Left cardiac atrium (tissue), 4 donors: ENCODE data around the gene TOMM40. TPM values are rescaled to one million over a fixed set of nuclear protein-coding genes. Genes with fewer than 3 reads are reported as not detected.
"Not testable (repeated sequence)": the region's sequence is repeated elsewhere in the genome, so short reads cannot be mapped to it uniquely, and the experiment has no call there.

Experiments
- ATAC-seq, 2 donors: fragments of 200-7000 bp; cut with Tn5 transposase; one replicate each; pipeline ENCODE4 v1.9.1; 2020; ENCODE audit warnings: mild to moderate bottlenecking in 2 of 2, moderate library complexity in 2 of 2
- DNase-seq: peaks from one replicate; pipeline ENCODE4 v3.0.0-alpha.2; 2020
- intact Hi-C, 2 donors: fragments of 100-400 bp; cut with DNase I; formaldehyde crosslinking; loops; one replicate each; pipeline versions ENCODE4 v1.14.1 to v1.15.1; 2022 to 2023
- total RNA-seq, 2 donors: library from RNA; stranded (reverse); fragmentation: NEBNext Ultra II Directional; extraction: Animal tissue kit (Norgen Biotek cat#: 25700); gene quantifications; one replicate each; pipeline ENCODE4 v1.2.1, GENCODE V29; 2021
- donor health status: DM: no; HTN: yes; CAD: no.
- donor health status: DM: no; HTN: yes; CAD: no; lungs with severe emphysema.
- donor health status: DM: yes; HTN: yes; CAD: no.
- donor health status: Dilated cardiomyopathy.

Gene TOMM40
- total RNA-seq, 2 donors from 2014 or later = 43.0 to 63.1 TPM

DNA sequence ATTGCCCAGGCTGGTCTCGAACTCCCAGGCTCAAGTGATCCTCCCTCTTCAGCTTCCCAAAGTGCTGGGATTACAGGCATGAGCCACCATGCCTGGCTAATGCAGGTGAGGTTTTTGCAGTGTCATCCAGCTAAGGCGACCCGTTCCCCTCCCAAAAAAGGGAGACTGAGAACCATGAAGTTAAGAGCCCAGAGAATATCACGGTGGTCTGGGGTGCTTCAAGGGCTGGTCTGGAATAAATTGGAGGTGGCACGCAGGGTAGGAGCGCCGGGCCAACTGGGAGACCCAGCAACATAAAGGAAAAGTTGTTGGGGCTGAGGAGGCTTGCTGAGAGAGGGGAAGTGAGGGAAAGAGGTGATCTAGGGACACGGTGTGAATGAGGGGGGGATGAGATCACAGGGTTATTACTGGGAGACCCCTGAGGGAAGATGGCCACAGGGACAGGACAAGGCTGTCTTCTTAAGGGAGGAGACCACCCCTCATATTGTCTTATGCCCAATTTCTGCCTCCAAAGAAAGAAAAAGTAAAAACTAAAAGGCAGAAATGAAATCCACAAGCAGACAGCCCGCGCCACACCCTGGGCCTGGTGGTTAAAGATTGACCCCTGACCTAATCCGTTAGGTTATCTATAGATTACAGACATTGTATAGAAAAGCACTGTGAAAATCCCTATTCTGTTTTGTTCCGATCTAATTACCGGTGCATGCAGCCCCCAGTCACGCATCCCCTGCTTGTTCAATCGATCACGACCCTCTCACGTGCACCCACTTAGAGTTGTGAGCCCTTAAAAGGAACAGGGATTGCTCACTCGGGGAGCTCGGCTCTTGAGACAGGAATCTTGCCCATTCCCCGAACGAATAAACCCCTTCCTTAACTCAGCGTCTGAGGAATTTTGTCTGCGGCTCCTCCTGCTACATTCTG lies 22.7 kb downstream of the TOMM40 start:
- ATAC-seq, DNase-seq, intact Hi-C loops: not testable (repeated sequence)

- intact Hi-C loops = not testable (repeated sequence)
- DNase-seq (peak; percentile 86), ATAC-seq (peak; percentile 89 to 92)
Observed at GRCh38 chr19:44914433-44915206, 23.6 kb downstream of the TOMM40 start, which contains the start of gene APOC1. TSS of gene APOC1 (plus strand) at chr19:44914608. CDS start at chr19:44914892, 284 bp downstream.

- DNase-seq (no peak), ATAC-seq (no peak)
- intact Hi-C loops = no loop called here
Observed at GRCh38 chr19:44924243-44924725, 33.2 kb downstream of the TOMM40 start.

DNA sequence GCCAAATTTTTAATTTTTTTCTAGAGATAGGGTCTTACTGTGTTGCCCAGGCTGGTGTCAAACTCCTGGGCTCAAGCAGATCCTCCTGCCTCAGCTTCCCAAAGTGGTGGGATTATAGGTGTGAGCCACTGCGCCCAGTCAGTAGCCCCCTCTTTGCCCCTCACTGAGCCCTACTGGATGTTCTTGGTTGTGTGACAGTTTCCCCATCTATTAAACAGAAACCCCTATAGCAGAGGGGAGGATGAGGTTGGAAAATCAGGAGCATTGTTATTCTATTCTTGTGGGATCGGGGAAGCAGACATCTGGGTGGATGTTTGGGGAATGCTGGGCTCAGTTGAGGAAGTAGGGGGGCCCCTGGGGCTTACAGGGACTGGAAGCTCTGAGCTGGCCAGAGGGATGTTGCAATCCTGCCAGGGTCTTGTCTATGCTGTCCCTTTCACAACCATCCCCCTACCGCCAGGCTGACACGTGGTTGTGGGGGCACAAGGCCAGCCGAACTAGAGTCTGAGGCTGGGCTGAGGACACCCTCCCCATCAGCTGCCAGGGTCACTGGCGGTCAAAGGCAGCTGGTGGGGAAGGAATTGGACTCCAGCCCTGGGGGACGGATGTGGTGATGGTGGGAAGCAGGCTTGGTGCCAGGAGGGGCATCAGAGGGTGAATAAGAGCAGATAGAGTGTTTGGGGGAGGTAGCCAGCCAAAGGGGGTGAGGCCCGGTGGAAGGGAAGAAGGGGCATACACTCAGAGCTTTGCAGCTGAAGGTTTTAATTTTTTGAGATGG lies 34.2 kb downstream of the TOMM40 start:
- peak; percentile 84 for DNase-seq
- intact Hi-C loops = no loop called here
- ATAC-seq = peak; percentile 74 to 86

- peak; percentile 4 to 6 for ATAC-seq
- intact Hi-C loops, DNase-seq: not testable (repeated sequence)
Observed at GRCh38 chr19:44926245-44927077, 35.4 kb downstream of the TOMM40 start.

DNA sequence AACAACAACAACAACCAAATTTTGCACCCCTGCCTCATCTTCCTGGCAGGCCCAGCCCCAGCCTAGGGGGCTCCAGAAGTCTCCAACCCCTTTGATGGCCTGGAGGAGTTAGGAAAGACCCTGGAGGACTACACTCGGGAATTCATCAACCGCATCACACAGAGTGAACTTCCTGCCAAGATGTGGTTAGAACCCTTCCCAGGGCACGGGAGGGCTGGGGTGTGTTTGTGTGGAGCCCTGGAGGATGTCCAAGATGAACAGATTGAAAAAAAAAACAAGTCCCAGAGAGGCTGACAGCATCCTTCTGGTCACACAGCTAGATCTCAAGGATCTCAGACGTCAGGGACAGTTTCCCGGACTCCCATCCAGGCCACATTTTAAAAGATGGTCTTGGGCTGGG lies 36.7 kb downstream of the TOMM40 start:
- no peak for DNase-seq
- ATAC-seq = no peak
- intact Hi-C loops = no loop called here

DNA sequence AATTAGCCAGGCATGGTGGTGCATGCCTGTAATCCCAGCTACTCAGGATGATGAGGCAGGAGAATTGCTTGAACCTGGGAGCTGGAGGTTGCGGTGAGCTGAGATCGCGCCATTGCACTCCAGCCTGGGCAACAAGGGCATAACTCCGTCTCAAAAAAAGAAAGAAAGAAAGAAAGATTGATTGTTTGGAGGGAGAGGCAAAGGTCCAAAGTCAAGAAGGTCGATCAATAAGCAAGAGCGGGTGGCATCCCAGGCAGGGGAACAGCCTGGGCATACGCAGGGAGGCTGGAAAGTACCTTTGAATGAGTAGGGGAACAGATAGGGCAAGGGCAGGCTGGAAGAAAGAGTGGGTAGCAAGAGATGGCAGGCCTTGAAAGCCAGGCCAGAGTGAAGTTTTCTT lies 39.0 kb downstream of the TOMM40 start:
- DNase-seq = no peak
- intact Hi-C loops = no loop called here
- no peak for ATAC-seq

- intact Hi-C loops = no loop called here
- DNase-seq = no peak
- ATAC-seq = no peak
Observed at GRCh38 chr19:44931541-44931940, 40.5 kb downstream of the TOMM40 start.

GRCh38 chr19:44939668-44940067 lies 48.6 kb downstream of the TOMM40 start:
- no peak for ATAC-seq
- intact Hi-C loops = loop anchor here in 1 of 2 donors (5.0 kb wide), 1 partner anchor 152 kb away; no protein-coding TSS in a partner anchor
- no peak for DNase-seq

DNA sequence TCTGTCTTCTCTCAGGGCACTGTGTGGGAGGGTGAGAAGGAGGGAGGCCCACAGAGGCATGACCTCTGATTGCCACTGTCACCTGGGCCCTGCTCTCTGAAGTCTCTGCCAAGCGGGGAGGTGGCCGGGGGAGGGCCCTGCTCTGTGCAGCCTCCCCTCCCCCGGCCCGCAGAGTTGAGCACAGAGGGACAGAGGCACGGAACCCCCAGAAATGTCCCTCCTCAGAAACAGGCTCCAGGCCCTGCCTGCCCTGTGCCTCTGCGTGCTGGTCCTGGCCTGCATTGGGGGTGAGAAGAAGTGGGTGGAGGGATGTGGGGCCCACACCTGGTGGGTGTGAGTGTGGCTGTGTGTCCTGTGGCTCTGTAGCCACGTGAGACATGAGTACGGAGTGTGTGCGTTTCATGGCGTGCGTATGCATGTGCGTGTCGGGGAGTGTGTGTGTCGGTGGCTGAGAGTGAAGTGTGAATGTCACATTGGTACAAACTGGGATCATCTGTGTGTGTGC lies 51.1 kb downstream of the TOMM40 start, which contains the start of gene APOC4:
Gene APOC4 (plus strand): TSS at position 171 of the 505 bp plus-strand sequence. CDS start 41 bp downstream, at position 212.
- intact Hi-C loops = loop anchor here in 1 of 2 donors (5.0 kb wide), 1 partner anchor 155 kb away; no protein-coding TSS in a partner anchor
- ATAC-seq = no peak
- no peak for DNase-seq

GRCh38 chr19:44943801-44944249 lies 52.8 kb downstream of the TOMM40 start:
- DNase-seq (peak; percentile 46), ATAC-seq (peak; percentile 67 to 72)
- intact Hi-C loops = loop anchor here in 1 of 2 donors (5.0 kb wide), 1 partner anchor 157 kb away; no protein-coding TSS in a partner anchor

- DNase-seq (no peak), ATAC-seq (no peak)
- intact Hi-C loops = no loop called here
Observed at GRCh38 chr19:44947041-44947581, 56.1 kb downstream of the TOMM40 start.

- ATAC-seq (no peak), DNase-seq (no peak)
- intact Hi-C loops = no loop called here
Observed at GRCh38 chr19:44948237-44948636, 57.2 kb downstream of the TOMM40 start.

- DNase-seq = no peak
- intact Hi-C loops = no loop called here
- no peak for ATAC-seq
Observed at GRCh38 chr19:44948763-44949374, 57.8 kb downstream of the TOMM40 start.

DNA sequence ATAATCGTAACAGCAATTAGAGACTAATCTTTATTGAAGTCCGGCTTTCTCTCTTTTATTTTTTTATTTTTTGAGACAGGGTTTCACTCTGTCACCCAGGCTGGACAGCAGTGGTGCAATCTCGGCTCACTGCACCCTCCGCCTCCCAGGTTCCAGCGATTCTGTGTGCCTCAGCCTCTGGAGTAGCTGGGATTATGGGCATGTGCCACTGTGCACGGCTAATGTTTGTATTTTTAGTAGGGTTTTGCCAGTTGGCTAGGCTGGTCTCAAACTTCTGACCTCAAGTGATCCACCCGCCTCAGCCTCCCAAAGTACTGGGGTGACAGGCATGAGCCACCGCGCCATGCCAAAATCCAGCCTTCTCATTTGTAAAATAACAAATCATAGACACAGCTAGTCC lies 58.5 kb downstream of the TOMM40 start:
- no peak for DNase-seq
- intact Hi-C loops = no loop called here
- ATAC-seq = no peak
